NOMO-1 treated with dmso at 0.1 percent for 144 hours (cell line): ENCODE measurements around the gene GALNT14.
"Not testable (repeated sequence)": the region's sequence is repeated elsewhere in the genome, so short reads cannot be mapped to it uniquely, and the experiment has no call there.

ENCODE experiments used
- DNase-seq: peaks from one replicate; lab custom pipeline; 2025; ENCODE audit not compliant: unreplicated experiment; lab: John Stamatoyannopoulos, UW

GALNT14 gene

DNA sequence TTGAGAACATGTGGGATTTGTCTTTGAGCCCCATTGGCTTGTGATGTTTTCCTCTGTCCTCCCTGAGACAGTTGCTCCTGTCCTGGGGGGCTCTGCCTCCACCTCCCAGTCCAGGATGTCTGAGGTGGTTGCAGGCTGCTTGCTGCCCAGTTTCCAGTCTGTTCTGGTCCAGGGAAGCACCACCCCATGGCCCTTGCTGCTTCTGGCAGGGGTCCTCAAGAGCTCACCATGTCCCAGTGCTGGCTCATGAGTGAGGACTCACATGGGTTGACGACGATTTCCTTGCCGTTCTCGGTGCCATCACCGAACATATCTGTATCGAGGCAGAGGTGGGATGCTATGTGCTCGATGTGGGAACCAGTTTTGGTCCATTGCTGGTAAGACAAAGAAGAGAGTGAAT, 227.6 kb downstream of the GALNT14 start:
- DNase-seq, result no peak

DNA sequence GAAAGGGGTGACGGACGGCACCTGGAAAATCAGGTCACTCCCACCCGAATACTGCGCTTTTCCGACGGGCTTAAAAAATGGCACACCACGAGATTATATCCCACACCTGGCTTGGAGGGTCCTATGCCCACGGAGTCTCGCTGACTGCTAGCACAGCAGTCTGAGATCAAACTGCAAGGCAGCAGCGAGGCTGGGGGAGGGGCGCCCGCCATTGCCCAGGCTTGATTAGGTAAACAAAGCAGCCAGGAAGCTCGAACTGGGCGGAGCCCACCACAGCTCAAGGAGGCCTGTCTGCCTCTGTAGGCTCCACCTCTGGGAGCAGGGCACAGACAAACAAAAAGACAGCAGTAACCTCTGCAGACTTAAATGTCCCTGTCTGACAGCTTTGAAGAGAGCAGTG, 233.8 kb downstream of the GALNT14 start:
- not testable (repeated sequence) for DNase-seq

DNA sequence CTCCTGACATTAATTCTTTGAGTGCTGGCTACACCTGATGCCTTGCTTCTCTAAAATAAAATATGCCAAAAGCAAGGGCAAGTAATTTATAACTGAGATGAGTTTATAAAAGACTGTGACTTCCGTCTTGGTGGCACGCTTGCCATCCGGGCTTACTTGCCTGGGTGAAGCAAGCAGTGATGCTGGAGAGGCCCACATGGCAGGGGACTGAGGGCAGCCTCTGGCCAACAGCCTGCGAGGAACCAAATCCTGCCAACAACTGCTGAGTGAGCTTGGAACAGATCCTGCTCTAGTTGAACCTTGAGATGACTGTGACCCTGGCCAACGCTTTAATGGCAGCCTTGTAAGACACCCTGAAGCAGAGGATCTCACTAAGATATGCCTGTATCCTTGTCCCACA, 234.9 kb downstream of the GALNT14 start:
- no peak for DNase-seq

DNA sequence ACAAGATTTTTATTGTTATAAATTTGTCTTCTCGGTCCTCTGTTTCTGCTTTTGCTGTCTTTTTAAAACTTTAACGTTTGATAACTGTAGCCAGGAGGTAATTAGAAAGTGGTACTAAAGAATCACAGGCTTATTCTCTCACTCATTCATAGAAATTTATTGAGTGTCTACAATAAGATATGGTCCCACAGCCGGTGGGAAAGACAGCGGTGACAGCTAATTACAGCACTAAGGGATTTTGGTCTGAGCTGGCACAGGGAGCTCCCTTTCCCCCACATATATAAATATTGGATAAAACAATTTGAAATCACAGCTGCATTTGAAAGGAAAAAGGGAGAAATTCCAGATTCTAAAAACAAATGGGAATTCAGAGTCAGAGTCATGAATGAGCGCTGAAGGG, 237.9 kb downstream of the GALNT14 start:
- no peak for DNase-seq

GRCh38 chr2:30899516-30900054, 238.7 kb downstream of the GALNT14 start:
- DNase-seq, result no peak

DNA sequence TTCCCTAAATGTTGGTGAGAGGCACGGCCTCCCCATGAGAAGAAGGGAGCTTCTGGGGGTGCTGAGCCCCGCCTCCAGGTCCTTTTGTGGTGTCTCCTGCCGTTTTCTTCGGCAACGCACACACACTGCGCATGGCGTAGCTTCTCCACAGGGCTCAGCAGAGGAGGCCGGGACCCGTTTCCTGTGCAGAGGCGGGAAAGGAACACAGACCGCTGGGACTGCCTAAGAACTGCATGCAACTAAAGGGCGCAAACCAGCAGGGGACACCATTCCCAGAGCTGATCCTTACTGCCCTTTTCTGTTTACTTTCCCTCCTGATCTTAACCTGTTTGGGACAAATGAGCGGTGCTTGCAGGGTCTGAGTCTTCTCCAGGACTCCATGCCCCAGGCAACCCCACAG, 240.7 kb downstream of the GALNT14 start:
- no peak for DNase-seq

DNA sequence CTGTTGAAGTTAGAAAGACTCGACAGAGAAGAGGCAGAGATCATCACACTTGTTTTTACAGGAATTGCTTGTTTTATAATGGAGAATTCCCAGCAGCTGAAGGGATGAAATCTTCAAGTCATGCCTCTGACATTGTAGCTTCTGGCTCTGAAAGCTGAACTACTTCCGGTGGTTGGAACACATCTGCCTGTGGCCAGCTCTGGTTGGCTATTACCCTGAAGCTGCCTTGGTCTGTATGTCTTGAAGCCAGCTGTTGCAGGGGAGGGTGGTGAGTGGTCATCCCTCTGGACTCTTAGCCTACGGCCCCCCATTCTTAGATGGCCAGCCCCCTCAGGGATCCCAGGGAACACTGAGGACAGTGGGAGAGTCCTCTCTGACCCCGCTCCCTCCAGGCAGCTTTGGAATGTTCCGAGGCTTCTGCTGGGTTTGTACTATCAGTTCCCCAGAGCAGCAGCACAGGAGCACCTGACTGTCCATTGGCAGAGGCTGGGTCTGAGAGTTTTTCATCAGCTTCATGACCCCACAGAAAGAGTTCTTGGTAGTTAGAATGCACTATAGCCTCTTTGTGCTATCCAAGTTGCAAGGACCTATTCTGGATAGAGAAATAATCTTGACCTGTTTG, 243.6 kb downstream of the GALNT14 start:
- DNase-seq, result no peak

DNA sequence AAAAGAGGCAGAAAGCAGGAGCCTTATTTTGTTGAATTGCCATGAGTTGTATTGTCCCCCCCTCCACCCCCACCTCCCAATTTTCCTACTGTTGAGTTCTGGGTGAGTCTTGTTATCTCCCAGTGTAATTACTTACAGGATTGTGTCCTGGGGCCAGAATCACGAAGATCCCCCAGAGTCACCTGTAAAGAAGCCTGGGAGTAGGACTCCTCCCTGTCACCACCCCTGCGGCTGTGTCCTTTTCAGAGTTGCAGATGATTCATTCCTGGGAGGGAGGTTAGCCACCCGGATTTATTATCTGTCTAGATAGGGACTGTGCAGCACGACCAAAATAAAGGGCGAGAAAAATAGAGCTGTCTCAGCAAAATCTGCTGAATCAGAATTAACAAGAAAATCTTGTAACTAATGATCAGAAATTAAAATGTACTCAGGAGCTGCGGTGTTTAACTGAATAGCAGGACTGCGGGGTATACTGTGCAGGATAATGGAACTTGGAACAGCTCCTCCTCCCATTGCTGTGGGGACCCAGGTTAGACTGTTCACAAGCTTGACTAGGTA, 249.3 kb downstream of the GALNT14 start:
- DNase-seq, result no peak

- DNase-seq, result no peak
These were observed 252.2 kb downstream of the GALNT14 start for GRCh38 chr2:30886080-30886479.

DNA sequence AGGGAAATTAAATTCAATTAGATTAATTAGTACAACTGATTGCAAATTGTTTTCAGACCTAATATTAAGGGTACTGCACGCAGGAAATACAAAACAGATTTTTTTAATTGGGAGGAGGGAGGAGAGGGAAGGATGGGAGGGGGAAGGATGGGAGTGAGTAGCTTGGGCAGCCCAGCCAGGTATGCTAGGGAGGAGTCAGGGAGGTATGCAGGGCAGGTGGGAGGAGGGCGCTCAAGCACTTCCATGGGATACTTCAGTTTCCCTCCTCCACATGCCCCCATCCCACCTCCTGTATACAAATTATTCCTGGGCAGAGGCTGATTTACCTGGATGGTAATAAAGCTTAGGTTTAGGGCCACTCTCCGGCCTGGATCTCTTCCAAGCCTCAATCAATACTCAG, 254.4 kb downstream of the GALNT14 start:
- no peak for DNase-seq

DNA sequence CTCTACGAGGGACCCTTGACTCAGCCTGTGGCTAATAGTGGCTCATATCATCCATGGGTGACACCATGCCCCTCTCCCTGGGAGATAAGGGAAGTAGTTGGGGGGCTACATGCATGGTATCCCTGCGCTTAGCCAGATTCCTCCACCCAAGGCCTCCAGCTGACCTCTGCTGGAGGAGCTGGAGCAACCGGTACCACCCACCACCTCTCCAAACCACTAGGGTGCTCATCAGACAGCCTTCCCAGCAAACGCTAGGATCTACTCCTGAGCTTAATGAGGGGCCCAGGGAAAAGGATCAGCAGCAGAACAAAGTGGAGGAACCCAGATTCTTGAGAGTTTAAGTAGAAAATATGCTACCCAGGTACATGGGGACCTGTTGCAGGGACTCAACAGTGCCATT, 255.1 kb downstream of the GALNT14 start:
- DNase-seq, result no peak

DNA sequence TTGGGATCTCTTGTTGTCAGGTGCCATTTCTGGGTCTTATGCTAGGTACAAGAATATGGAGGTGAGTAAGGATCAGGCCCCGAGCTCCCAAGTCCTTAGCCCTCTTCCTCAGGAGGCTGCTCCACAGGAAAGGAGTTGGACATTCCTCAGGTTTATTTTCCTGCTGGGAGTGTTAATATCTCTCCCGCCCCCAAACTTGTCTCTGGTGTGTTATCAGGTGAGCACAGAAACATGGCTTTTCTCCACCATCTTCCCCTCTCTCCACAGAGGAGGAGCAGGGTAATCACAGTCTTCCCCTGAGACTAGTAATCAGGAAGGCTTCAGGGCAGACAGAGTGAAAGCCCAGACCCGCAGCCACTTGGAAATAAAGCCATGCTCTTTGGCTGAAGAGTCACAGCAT, 257.7 kb downstream of the GALNT14 start:
- no peak for DNase-seq

DNA sequence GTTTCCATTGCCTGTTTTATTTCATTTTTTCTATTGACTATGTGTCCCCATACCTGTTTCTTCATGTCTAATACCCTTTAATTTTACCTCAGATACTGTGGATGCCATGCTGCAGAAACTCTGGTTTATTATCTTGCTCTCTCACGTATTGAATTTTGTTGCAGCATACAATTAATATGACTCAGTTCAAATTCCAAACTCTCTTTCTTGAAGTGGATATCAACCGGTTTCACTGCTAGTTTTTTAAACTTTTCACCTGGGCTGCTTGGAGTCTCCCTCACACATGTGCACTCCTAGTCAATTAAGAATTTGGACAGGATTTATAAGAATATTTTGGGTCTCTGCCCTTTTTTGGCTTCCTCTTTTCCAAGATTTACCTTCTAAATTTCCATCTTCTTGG, 260.4 kb downstream of the GALNT14 start:
- DNase-seq, result no peak

DNA sequence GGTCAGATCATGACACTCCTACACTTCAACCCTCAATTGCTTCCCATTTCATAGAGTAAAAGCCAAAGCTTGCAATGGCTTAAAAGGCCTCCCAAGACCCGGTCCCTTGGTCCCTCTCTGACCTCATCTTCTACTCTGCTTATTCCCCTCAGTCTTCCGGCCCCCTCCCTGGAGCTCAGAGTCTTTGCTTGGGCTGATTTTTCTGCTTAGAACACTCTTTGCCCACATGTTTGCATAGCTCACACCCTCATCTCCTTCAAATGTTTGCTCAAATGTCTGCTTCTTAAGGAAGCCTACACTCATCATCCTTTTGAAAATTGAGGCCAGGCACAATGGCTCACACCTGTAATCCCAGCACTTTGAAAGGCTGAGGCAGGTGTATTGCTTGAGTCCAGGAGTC, 265.4 kb downstream of the GALNT14 start:
- no peak for DNase-seq

GRCh38 chr2:30871980-30872789, 266.1 kb downstream of the GALNT14 start:
- no peak for DNase-seq

DNA sequence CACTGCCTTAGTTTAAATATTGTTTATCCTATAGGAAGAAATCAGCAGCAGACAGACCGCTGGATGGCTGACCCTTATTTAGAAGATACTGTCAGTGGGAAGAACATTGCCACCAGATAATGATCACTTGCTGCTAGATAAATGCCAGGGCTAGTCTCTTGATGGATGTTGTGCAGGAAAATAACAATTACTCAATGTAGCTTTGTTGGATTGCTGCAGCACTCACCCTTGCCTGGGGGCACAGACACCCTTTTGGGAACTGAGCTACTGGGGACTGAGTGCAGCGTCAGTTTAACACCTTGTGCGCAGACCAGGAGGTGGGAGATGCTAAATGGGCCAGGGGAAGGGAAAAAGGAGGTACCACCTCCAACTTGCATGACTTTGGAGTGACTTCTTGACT, 266.8 kb downstream of the GALNT14 start:
- no peak for DNase-seq

GRCh38 chr2:30869988-30870387, 268.3 kb downstream of the GALNT14 start:
- DNase-seq, result no peak

- no peak for DNase-seq
These were observed 270.9 kb downstream of the GALNT14 start for GRCh38 chr2:30867385-30867784.

- peak; percentile 71 for DNase-seq
These were observed 271.3 kb downstream of the GALNT14 start for GRCh38 chr2:30866974-30867373.

- DNase-seq, result peak; percentile 42
These were observed 272.2 kb downstream of the GALNT14 start for GRCh38 chr2:30865892-30866681.

DNA sequence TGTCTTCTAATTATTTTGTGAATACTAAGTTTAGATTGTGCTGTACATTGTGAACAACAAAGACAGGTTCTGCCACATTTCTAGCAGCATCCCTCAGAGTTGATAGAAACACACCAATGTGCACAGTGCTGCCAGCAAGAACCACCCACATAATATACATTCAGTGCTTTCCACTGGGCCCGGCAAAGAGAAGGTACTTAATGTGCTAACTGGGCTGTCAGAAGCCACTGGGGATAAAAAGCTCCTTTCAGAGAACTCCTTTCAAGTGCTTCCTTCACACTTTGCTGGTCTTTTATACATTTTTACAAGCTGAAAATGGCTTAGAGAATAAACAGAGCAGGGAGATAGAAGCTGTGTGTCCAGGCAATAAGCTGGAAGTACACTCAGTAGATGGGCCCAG, 273.0 kb downstream of the GALNT14 start:
- no peak for DNase-seq
